ENCODE results near the gene SKIC8.

Gene SKIC8

DNA sequence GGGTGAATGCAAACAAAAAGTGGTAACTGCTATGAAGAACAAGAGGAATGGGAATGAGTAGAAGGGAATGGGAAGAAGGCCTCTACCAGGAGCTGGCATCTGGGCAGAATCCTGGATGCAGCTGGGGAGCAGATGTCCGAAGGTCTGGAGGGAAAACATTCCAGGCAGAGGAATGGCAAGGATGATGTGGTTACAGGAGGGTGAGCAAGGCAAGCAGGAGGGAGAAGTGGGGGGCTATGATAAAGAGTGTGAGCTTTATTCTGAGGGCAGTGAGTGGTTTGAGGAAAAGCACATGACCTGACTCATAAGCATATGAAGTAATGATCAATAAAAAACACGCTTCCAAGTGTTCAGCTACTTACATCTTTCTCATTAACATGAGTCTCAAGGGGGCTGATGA, 17.1 kb downstream of the SKIC8 start:
- Histone ChIP-seq H3K27ac (replicated peaks; ENCODE audit: low read length) (no peak overlapping the region), H2BK12ac (ENCODE audit: low read length) (no peak overlapping the region), H3K4ac (ENCODE audit: low read length) (no peak overlapping the region), H3K79me1 (ENCODE audit: low read depth, low read length) (no peaks in the 10 kb centered on the region), H3K36me3 (replicated peaks in 1 of 2; ENCODE audit: control insufficient read depth in 2 of 2, insufficient read depth in 2 of 2, low read length in 2 of 2) (peaks cover 8 to 72% of the 10 kb centered on the region in 2 donors), H3K4me1 (ENCODE audit: control insufficient read depth in 2 of 2, insufficient read depth in 1 of 2, low read depth in 1 of 2, low read length in 2 of 2) (peaks cover 0 to 1% of the 10 kb centered on the region in 2 donors), H2BK120ac (ENCODE audit: low read depth, low read length) (no peak overlapping the region), H2AK5ac (ENCODE audit: low read depth, low read length) (no peak overlapping the region), H3K18ac (ENCODE audit: low read length) (no peak overlapping the region), H3K9ac (ENCODE audit: low read depth, low read length, poor library complexity) (no peak overlapping the region), H2BK15ac (ENCODE audit: low read length) (no peak overlapping the region), H2AFZ (ENCODE audit: low read length) (no peak overlapping the region), H3K27me3 (ENCODE audit: control insufficient read depth in 3 of 3, insufficient read depth in 3 of 3, low read depth in 1 of 3, low read length in 3 of 3) (no peaks in the 10 kb centered on the region), H3K9me3 (replicated peaks in 1 of 2; ENCODE audit: control insufficient read depth in 2 of 2, insufficient read depth in 1 of 2, low read depth in 1 of 2, low read length in 2 of 2) (no peaks in the 10 kb centered on the region), H2BK5ac (ENCODE audit: low read length) (no peak overlapping the region), H3K14ac (ENCODE audit: low read length) (no peak overlapping the region), H4K8ac (ENCODE audit: low read depth, low read length) (no peak overlapping the region), H3K4me3 (ENCODE audit: low read length in 2 of 2) (no peak overlapping the region), H3K4me2 (ENCODE audit: insufficient read depth, low read length, poor library complexity, severe bottlenecking) (no peak overlapping the region), H4K91ac (ENCODE audit: low read depth, low read length, poor library complexity) (no peak overlapping the region), H3K23ac (ENCODE audit: low read depth, low read length, poor library complexity) (no peak overlapping the region)
- WGBS, 2 donors (ENCODE audit: extremely low coverage in 2 of 2, insufficient read length in 2 of 2, insufficient replicate concordance in 1 of 2), result no CpG with 5 or more reads among the region's 2 CpGs
- DNase-seq (ENCODE audit: low spot score), result no peak

DNA sequence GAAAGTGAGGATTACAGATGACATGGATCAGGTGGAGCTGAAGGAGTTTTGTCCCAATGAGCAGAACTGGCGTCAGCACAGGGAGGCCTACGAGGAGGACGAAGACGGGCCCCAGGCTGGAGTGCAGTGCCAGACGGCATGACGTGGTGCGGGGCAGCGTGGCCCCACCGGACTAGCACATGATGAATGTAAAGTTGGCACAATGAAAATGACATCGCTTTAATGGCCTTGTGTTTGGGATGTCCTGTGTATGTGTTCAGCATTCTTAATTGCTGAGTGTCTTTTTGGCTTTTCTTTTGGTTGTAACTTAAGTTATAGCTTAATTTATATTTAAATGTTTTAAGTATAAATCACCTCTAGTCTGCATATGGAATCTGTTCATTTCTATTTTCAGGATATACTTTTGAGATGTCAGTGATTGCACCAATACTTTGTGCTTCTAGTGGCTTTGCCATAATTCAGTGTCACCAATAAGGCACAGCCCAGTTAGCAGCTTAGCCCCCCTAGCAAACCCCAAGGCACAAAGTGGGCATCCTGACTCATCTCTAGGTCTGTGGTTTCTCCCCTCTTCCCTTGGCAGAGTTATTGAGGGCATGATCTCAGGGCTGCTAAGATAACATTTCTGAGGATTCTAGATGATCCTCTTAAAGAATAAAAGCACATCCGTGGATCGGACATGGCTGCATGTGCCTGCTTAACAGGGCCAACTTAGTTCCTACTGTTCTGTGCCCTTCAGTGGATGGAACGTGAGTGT, 18.9 kb downstream of the SKIC8 start:
- Histone ChIP-seq H3K36me3 (replicated peaks in 1 of 2; ENCODE audit: control insufficient read depth in 2 of 2, insufficient read depth in 2 of 2, low read length in 2 of 2) (peaks cover 5 to 53% of the 10 kb centered on the region in 2 donors), H3K27ac (replicated peaks; ENCODE audit: low read length) (no peak overlapping the region), H3K27me3 (ENCODE audit: control insufficient read depth in 3 of 3, insufficient read depth in 3 of 3, low read depth in 1 of 3, low read length in 3 of 3) (no peaks in the 10 kb centered on the region), H3K23ac (ENCODE audit: low read depth, low read length, poor library complexity) (no peak overlapping the region), H3K18ac (ENCODE audit: low read length) (no peak overlapping the region), H3K4me3 (ENCODE audit: low read length in 2 of 2) (no peak overlapping the region), H2BK15ac (ENCODE audit: low read length) (no peak overlapping the region), H3K14ac (ENCODE audit: low read length) (no peak overlapping the region), H3K4me1 (ENCODE audit: control insufficient read depth in 2 of 2, insufficient read depth in 1 of 2, low read depth in 1 of 2, low read length in 2 of 2) (peaks cover 0 to 1% of the 10 kb centered on the region in 2 donors), H4K91ac (ENCODE audit: low read depth, low read length, poor library complexity) (no peak overlapping the region), H2BK5ac (ENCODE audit: low read length) (no peak overlapping the region), H3K4me2 (ENCODE audit: insufficient read depth, low read length, poor library complexity, severe bottlenecking) (no peak overlapping the region), H2AFZ (ENCODE audit: low read length) (no peak overlapping the region), H3K79me1 (ENCODE audit: low read depth, low read length) (no peaks in the 10 kb centered on the region), H3K9ac (ENCODE audit: low read depth, low read length, poor library complexity) (no peak overlapping the region), H2AK5ac (ENCODE audit: low read depth, low read length) (no peak overlapping the region), H2BK120ac (ENCODE audit: low read depth, low read length) (no peak overlapping the region), H3K4ac (ENCODE audit: low read length) (no peak overlapping the region), H3K9me3 (replicated peaks in 1 of 2; ENCODE audit: control insufficient read depth in 2 of 2, insufficient read depth in 1 of 2, low read depth in 1 of 2, low read length in 2 of 2) (no peaks in the 10 kb centered on the region), H4K8ac (ENCODE audit: low read depth, low read length) (no peak overlapping the region), H2BK12ac (ENCODE audit: low read length) (no peak overlapping the region)
- whole genome bisulfite sequencing, 2 donors (ENCODE audit: extremely low coverage in 2 of 2, insufficient read length in 2 of 2, insufficient replicate concordance in 1 of 2), result no CpG with 5 or more reads among the region's 13 CpGs
- no peak for DNase-seq (ENCODE audit: low spot score)

DNA sequence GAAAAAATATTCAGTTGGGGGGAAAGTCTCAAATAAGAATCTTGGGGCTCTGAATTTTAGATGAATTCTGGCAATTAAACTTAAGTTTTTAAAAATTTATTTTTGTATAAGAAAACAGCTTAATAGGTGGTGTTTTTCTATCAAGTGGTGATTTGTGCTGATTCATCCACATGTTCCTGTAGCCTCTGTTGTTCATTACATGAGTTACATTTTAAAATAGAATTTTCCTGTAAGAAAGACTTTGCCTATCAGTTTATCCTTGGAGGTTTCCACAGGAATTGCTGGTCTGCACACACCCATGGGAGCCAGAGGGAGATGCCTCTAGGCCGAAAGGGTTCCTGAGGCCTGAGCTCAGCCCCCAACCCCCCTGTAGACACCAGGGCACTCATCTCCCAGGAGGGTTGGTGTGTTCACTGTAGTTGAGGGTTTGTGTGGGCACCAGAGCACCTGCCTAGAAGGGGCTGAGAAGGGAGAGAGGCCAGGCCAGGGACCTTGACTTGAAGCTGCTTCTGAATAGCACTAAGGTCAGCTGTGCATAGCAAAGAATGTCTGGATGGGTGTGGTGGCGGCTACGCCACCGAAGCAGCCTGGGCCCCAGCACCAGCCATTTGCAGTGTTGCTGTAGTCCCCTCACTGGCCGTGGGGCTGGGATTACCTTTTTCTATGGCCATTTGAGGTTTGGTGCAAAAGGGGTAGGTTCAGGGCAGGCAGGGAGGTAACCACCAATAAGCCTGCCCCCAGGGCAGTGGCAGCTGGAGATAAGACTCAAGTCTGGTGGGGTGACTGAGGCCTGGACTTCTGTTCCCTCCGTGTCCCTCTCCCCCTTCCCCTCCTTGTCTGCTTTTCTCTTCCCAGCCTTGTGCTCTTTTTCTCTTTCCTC, 23.1 kb downstream of the SKIC8 start:
- Histone ChIP-seq H4K91ac (ENCODE audit: low read depth, low read length, poor library complexity) (no peak overlapping the region), H3K9me3 (replicated peaks in 1 of 2; ENCODE audit: control insufficient read depth in 2 of 2, insufficient read depth in 1 of 2, low read depth in 1 of 2, low read length in 2 of 2) (no peaks in the 10 kb centered on the region), H3K4me1 (ENCODE audit: control insufficient read depth in 2 of 2, insufficient read depth in 1 of 2, low read depth in 1 of 2, low read length in 2 of 2) (peaks cover 0 to 1% of the 10 kb centered on the region in 2 donors), H3K14ac (ENCODE audit: low read length) (no peak overlapping the region), H2AFZ (ENCODE audit: low read length) (no peak overlapping the region), H3K79me1 (ENCODE audit: low read depth, low read length) (no peaks in the 10 kb centered on the region), H2BK15ac (ENCODE audit: low read length) (no peak overlapping the region), H3K36me3 (replicated peaks in 1 of 2; ENCODE audit: control insufficient read depth in 2 of 2, insufficient read depth in 2 of 2, low read length in 2 of 2) (peaks cover 0 to 12% of the 10 kb centered on the region in 2 donors), H3K4ac (ENCODE audit: low read length) (no peak overlapping the region), H3K27me3 (ENCODE audit: control insufficient read depth in 3 of 3, insufficient read depth in 3 of 3, low read depth in 1 of 3, low read length in 3 of 3) (no peaks in the 10 kb centered on the region), H3K18ac (ENCODE audit: low read length) (peak overlapping the region; percentile 37), H2BK5ac (ENCODE audit: low read length) (no peak overlapping the region), H3K27ac (replicated peaks; ENCODE audit: low read length) (no peak overlapping the region), H3K23ac (ENCODE audit: low read depth, low read length, poor library complexity) (peak overlapping the region; percentile 13), H3K4me2 (ENCODE audit: insufficient read depth, low read length, poor library complexity, severe bottlenecking) (no peak overlapping the region), H2BK120ac (ENCODE audit: low read depth, low read length) (no peak overlapping the region), H3K4me3 (ENCODE audit: low read length in 2 of 2) (no peak overlapping the region), H4K8ac (ENCODE audit: low read depth, low read length) (no peak overlapping the region), H2AK5ac (ENCODE audit: low read depth, low read length) (no peak overlapping the region), H2BK12ac (ENCODE audit: low read length) (no peak overlapping the region), H3K9ac (ENCODE audit: low read depth, low read length, poor library complexity) (no peak overlapping the region)
- WGBS, 2 donors (ENCODE audit: extremely low coverage in 2 of 2, insufficient read length in 2 of 2, insufficient replicate concordance in 1 of 2), result no CpG with 5 or more reads among the region's 6 CpGs
- DNase-seq (ENCODE audit: low spot score), result no peak

DNA sequence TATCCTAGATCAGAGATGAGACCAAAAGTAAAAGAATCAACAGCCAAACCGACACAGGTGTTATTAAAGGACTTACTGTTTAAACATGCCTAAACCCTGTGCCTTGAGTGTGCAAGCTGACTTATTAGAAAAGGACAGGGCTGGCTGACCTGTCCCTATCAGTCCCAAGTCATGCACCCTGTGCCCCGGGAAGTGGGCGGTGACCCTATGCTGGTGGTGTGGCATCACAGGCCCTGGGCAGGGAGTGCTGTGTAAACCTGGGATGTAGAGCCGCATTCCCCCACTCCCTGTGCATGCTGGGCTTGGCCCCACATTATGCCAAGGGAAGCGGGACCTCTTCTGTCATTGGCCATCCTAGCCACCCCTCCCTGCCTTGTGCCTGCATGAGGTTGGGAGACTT, 24.4 kb downstream of the SKIC8 start:
- WGBS, 2 donors (ENCODE audit: extremely low coverage in 2 of 2, insufficient read length in 2 of 2, insufficient replicate concordance in 1 of 2), result no CpG with 5 or more reads among the region's 5 CpGs
- Histone ChIP-seq H2BK120ac (ENCODE audit: low read depth, low read length) (no peak overlapping the region), H3K27ac (replicated peaks; ENCODE audit: low read length) (no peak overlapping the region), H2AK5ac (ENCODE audit: low read depth, low read length) (no peak overlapping the region), H3K4me2 (ENCODE audit: insufficient read depth, low read length, poor library complexity, severe bottlenecking) (no peak overlapping the region), H3K36me3 (replicated peaks in 1 of 2; ENCODE audit: control insufficient read depth in 2 of 2, insufficient read depth in 2 of 2, low read length in 2 of 2) (peaks cover 0 to 5% of the 10 kb centered on the region in 2 donors), H3K27me3 (ENCODE audit: control insufficient read depth in 3 of 3, insufficient read depth in 3 of 3, low read depth in 1 of 3, low read length in 3 of 3) (no peaks in the 10 kb centered on the region), H3K14ac (ENCODE audit: low read length) (peak overlapping the region; percentile 9), H3K18ac (ENCODE audit: low read length) (no peak overlapping the region), H3K4me3 (ENCODE audit: low read length in 2 of 2) (no peak overlapping the region), H3K4me1 (ENCODE audit: control insufficient read depth in 2 of 2, insufficient read depth in 1 of 2, low read depth in 1 of 2, low read length in 2 of 2) (peaks cover 0 to 1% of the 10 kb centered on the region in 2 donors), H2BK15ac (ENCODE audit: low read length) (no peak overlapping the region), H3K9ac (ENCODE audit: low read depth, low read length, poor library complexity) (no peak overlapping the region), H2AFZ (ENCODE audit: low read length) (no peak overlapping the region), H3K4ac (ENCODE audit: low read length) (no peak overlapping the region), H4K8ac (ENCODE audit: low read depth, low read length) (no peak overlapping the region), H3K23ac (ENCODE audit: low read depth, low read length, poor library complexity) (peak overlapping the region; percentile 47), H3K9me3 (replicated peaks in 1 of 2; ENCODE audit: control insufficient read depth in 2 of 2, insufficient read depth in 1 of 2, low read depth in 1 of 2, low read length in 2 of 2) (no peaks in the 10 kb centered on the region), H2BK5ac (ENCODE audit: low read length) (no peak overlapping the region), H3K79me1 (ENCODE audit: low read depth, low read length) (no peaks in the 10 kb centered on the region), H2BK12ac (ENCODE audit: low read length) (no peak overlapping the region), H4K91ac (ENCODE audit: low read depth, low read length, poor library complexity) (no peak overlapping the region)
- no peak for DNase-seq (ENCODE audit: low spot score)

Measured in neuronal stem cell (in vitro differentiated cells).